Urothelium cell line (cell line): ENCODE data around the gene NPHP1.
"Not testable (repeated sequence)": the region's sequence is repeated elsewhere in the genome, so short reads cannot be mapped to it uniquely, and the experiment has no call there.

ENCODE experiments used
- DNase-seq: peaks from one replicate; pipeline ENCODE4 v3.0.0; 2011; ENCODE audit warnings: low spot score, mixed read lengths
- FAIRE-seq: peaks from 2 replicates; lab custom pipeline; 2011; peaks lifted over from hg19 to GRCh38; lab: Jason Lieb, UNC

NPHP1 gene

DNA sequence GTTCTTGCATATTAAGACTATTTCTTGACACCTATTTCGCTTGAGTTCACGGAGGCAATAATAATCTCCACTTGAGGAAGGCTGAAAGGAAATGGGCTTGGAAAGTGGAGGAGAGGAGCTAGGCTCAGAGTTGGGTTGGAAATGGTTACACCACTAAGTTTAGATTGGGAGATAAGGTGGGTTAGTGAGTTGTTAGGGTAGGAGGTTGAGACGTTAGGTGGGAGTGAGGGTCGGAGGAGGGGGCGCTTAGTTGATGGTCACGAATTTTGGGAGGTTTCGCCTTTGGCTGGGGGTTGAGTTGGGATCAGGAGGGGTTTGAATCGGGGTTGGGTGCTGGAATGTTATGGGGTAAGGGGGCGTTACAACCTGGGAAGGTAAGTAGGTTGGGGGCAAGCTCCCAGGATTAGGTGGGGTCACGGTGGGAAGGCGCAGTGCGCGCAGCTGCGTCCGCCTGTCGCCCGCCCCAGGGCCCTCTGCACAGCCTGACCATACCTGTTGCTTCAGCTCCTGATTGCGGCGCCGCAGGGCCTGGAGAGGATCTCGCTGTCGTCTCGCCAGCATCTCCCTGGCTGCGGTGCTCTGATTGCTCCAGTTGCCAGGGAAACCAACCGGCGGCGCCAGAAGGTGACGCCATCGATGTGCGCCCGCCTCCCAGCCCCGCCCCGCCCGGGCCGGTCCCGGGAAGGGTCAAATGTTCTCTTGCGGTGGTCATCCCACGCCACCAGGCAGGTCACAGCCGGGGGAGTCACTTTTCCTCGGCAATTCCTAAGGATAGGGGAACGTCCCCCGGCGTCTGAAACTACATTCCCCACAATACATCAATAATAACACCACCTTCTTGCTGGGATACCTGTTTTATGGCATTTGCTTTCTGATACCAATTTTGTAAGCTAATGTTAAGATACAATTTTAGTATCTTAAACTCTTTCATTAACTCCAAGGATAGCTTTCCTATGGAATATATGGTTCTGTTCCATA lies at the start of gene NPHP1:
Gene NPHP1, minus strand, starts transcription at position 606 of the 978 bp plus-strand sequence. Its CDS starts 45 bp downstream, at position 561.
- peak; percentile 97 for DNase-seq
- FAIRE-seq, result peak; percentile 84

DNA sequence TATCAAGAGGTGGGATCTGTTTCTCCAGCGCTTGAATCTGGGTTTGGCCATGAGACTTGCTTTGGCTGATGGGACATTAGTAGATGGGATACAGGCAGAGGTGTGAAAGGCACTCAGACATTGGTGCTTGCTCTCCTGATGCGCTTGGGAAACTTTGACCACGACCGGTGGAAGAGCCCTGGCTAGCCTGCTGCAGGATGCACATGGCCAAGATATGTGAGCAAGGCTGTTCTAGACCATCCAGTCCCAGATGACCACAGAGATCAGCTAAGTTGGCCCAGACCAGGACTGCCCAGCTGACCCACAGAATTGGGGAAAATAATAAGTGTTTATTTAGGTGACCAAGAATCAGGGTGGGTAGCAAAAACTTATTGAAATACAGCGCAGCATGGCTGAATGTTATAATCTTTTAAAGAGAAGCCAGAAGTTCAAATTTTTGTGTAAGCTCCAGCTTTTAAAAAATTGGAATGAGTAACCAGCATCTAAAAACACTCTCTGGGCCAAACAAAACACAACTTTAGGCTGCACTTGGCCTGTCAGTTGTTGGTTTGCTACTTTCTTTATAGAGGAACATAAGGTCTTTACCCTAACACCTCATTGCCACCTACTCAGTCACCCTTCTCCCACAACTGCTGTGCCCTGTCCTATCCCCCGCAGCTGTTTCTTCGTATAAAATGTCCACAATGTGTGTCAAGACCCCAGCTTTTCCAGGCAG lies 43.4 kb upstream of the NPHP1 start:
- FAIRE-seq, result not testable (repeated sequence)

DNA sequence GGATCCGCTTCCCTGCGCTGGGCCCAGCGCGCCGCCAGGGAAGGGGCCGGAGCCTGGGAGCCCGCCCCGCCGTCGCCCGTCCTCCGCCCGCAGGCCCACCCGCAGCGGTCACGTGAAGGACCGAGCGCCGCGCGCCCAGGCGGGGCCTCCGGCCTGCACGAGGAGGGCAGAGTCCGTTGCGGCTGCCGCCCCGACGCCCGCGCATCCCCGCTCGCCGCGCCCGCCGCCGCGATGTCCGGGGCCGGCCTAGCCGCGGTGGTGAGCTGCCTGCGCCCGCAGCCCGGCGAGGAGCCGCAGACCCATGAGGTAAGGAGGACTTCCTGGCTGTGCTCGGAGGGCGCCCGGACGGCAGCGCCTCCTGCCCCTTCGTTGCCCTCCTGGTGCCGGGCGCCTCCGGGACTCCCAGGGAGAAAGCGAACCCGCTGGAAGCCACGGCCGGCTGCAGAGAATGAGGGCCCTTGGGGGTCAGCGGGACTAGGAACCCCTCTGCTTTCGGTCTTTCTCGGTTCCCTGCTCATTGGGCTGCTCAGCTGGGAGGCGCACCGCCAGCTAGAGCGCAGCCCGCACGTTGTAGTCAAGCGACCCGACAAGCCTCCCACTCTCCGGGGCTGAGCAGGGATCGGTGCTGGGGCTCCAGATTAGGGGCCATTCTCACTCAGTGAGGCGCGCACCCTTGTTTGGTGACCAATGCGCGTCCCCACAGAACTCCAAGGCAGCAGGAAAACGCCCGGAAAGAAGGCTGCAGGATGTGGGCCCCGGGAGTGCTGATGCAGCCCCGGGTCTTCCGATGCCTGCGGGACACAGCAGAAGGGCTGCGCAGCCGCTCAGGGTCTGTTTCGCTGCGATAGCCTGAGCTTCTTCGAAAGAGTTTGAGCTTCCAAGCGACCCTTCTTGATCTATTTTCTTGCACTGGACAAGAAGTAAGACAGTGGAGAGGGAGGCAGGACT lies 40.9 kb upstream of the NPHP1 start:
- not testable (repeated sequence) for FAIRE-seq, DNase-seq

More for the DNA sequence above, 43.4 kb upstream of the NPHP1 start:
- not testable (repeated sequence) for DNase-seq

DNA sequence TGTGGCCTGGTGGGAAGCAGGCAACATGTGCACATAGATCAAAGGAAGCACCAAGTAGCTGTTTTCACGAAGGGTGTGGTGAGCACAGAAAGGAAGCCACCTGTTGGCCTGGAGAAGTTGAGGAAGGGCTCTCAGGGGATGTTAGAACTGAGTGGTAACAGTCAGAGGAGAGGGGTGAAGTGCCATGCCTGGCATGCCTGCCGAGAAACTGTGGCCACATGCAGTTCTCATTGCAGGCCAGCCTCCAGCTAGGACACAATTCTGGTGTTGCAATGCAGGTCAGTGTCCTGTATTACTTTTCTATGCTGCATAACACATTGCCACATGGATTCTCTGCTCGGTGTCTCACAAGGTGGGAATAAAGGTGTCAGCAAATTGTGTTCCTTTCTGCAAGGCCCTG lies 38.5 kb upstream of the NPHP1 start:
- FAIRE-seq, DNase-seq: not testable (repeated sequence)

DNA sequence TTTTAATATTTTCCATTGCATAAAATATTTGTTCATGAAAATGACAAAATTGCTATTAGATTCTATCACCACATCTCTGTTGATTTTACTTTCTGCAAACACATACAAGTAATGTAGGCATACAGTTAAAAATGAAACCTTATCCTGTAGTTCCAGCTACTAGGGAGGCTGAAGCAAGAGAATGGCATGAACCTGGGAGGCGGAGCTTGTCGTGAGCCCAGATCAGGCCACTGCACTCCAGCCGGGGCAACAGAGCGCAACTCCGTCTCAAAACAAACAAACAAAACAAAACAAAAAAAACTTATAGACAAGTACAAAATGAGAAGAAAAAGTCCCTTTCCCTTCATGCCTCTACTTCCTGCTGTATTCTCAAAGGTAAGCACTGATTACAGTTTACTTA lies 29.7 kb upstream of the NPHP1 start:
- DNase-seq, FAIRE-seq: not testable (repeated sequence)

DNA sequence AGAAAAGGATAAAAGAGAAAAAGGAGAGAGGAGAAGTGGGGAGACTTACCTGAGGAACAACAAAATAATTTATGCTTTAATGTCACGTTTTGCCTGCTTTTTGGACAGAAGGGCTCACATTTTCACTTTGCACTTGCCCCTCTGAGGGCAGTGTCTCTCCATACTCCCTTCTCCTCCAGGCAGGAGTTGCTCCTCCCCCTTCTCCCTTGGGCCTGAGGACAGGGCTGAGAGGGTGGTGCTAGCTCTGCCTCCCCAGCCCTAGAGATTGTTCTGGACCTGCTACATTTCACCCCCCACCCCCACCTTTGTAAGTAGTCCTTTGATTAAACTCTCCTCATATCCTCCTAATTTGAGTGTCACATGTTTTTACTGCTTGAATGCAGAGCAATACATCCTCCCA lies 25.1 kb upstream of the NPHP1 start:
- FAIRE-seq, DNase-seq: not testable (repeated sequence)

DNA sequence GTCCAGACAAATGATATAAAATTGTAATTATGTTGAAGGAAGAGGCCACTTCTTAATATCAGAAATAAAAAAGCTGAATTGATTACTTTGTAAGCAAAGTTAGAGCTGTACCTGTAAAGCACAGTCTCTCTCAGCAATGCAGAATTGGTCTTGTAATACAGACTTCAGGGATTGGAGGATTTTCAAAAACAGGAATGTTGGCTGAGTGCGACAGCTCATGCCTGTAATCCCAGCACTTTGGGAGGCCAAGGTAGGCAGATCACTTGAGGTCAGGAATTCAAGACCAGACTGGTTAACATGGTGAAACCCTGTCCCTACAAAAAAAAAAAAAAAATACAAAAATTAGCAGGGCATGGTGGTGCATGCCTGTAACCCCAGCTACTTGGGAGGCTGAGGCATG lies 17.8 kb upstream of the NPHP1 start:
- not testable (repeated sequence) for FAIRE-seq, DNase-seq

DNA sequence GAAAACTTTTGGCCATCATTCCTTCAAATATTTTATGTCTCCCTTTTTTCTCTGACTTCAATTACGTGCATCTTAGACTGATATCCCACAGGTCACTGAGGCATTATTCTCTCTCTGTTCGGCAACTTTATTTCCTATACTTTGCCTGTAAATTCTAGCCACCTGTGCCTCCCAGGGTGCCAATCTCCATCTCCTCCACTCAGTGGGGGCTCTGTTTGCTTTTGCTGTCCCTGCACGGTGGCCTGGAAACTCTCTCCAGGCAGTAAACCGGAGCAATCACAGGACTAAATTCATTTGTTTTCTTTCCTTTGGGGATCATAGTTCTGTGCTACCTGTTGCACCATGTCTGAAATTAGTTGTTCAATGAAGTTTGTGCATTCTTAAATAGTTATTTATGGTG lies 17.1 kb upstream of the NPHP1 start:
- peak; percentile 52 for FAIRE-seq

DNA sequence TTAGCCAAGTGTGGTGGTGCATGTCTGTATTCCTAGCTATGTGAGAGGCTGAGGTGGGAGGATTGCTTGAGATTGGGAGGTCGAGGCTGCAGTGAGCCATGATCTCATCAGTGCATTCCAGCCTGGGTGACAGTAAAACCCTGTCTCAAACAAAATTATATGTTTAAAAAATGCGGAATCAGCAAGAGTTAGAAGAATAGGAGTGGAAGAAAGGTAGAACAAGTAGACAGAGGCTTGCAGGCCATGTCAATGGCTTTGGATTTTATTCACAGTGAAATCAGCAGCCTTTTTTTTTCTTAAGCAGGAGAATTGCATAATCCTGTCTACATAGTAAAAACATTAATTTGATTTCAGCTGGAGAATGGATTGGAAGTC lies 15.4 kb upstream of the NPHP1 start:
- FAIRE-seq, result no peak
- no peak for DNase-seq

More for the DNA sequence above, 17.1 kb upstream of the NPHP1 start:
- DNase-seq, result no peak

DNA sequence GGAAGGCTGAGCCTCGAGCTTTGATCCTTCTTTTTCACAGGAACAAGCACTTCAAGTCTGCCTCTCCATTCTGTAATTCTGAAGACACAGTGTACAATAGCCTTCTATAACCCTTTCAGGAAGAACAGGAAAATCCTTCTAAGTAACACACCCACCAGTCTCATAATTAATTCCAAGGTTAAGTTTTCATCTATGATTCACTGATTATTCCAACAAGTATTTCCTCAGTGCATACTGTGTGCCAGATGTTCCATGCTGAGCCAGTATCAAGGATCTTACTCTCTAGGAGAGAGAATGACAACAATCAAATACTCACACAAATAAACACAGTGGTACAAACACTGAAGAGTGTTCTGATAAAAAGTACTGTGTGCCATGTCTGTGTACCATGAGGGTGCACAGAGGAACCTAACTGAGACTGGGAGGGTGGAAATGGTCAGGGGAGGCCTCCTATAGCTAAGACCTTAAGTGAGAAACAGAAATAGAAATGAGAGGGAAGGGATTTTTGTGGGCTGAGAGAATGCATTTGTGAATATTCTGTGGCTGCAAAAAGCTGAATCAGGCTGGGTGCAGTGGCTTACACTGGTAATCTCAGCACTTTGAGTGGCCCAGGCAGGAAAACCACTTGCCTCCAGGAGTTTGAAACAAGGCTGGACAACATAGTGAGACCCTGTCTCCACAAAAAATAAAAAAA lies 14.8 kb upstream of the NPHP1 start:
- FAIRE-seq (no peak), DNase-seq (no peak)

DNA sequence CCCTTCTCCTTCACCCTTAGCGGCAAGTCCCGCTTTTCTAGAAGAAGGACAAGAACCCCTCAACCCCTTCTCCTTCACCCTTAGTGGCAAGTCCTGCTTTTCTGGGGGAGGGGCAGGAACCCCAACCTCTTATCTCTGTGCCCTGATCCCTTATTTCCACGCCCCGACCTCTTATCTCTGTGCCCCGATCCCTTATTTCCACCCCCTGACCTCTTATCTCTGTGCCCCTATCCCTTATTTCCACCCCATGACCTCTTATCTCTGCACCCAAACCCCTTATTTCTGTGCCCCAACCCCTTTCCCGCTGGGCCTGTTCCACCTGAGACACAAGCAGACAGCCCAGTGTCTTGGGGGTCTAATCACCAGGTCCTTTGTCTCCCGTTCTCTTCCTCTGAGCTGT lies 14.1 kb upstream of the NPHP1 start:
- FAIRE-seq, DNase-seq: not testable (repeated sequence)

DNA sequence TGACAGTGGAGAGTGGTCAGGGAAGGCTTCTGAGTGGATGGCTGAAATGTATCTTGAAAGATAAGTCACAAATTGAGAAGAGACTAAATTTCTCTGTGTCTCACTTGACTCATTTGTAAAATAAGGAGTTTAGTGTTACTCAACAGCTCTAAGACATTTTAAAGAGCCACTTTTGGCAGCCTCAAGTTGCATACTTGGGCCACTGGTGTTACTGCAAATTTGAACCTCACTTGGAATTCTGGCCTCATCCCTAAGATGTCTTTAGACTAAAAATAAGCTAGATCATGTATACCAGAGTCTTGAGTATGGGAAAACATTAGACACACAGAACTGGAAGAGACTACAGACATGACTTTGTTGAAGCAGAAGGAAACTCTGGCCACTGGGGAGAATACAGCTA lies 12.0 kb upstream of the NPHP1 start:
- no peak for DNase-seq
- no peak for FAIRE-seq

DNA sequence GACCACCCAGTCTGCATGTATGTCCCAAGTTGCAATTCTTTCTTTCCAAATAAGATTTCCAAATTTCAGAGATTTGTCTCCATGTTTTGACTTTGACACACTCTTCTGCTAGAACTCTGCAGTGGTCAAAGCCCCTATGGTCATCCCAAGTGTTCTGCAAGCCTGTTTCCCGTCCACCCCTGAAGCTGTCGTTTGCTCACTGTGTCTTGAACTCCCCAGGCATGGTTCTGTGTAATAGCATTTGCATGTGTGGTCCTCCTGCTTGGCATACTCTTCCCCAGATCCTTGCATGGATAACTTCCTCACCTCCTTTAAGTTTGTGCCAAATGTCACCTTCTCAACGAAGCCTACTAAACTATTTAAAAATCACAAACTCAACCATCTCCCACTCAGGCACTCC lies 11.4 kb upstream of the NPHP1 start:
- no peak for DNase-seq
- no peak for FAIRE-seq

DNA sequence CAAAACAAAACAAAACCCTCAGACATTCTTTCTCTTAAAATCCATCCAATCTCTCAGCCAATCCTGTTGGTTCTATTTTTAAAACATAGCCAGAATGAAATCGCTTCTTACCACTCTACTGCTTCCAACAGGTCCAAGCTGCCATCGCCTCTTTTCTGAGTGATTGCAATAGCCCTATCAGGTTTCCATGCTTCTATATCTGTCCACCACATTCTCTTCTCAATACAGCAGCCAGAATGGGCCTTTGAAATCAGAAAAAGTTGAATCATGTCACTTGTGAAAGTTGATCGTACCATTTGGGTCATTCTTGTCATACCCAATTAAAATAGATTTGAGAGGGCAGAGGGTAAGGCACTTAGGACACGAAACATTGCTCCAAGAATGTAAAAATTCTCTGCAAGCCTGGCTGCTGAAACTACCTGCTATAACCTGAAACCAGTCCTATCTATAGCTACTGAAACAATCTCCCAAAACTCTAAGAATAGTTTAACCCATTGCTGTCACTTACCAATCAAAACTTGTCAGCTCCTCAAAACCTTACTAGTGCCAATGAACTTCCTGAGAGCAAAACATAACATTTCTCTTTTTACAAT lies 10.8 kb upstream of the NPHP1 start:
- FAIRE-seq (no peak), DNase-seq (no peak)

DNA sequence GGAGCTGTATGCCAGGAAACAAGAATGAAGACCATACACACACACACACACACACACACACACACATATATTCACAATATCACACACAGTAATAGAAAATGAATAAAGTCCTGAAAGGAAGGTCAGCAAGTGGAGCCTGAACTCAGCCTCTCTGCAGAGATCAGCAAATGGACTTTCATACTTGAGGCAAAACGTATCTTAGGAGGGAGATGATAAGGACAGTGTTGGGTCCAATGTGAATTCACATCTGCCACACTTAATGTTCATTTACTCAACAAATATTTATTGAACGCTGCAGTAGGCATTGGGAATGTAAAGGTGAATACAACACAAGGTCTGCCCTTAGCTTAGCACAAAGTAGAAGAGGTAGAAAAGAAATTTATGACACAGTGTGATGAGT lies 10.3 kb upstream of the NPHP1 start:
- no peak for DNase-seq
- no peak for FAIRE-seq

DNA sequence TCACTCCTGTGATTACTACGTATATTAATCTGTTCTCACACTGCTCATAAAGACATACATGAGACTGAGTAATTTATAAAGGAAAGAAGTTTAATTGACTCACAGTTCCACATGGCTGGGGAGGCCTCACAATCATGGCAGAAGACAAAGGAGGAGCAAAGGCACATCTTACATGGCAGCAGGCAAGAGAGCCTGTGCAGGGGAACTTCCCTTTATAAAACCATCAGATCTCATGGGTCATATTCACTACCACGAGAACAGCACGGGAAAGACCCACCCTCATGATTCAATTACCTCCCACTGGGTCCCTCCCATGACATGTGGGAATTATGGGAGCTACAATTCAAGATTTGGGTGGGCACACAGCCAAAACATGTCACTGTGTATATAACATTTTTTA lies 8.7 kb upstream of the NPHP1 start:
- FAIRE-seq, DNase-seq: not testable (repeated sequence)

DNA sequence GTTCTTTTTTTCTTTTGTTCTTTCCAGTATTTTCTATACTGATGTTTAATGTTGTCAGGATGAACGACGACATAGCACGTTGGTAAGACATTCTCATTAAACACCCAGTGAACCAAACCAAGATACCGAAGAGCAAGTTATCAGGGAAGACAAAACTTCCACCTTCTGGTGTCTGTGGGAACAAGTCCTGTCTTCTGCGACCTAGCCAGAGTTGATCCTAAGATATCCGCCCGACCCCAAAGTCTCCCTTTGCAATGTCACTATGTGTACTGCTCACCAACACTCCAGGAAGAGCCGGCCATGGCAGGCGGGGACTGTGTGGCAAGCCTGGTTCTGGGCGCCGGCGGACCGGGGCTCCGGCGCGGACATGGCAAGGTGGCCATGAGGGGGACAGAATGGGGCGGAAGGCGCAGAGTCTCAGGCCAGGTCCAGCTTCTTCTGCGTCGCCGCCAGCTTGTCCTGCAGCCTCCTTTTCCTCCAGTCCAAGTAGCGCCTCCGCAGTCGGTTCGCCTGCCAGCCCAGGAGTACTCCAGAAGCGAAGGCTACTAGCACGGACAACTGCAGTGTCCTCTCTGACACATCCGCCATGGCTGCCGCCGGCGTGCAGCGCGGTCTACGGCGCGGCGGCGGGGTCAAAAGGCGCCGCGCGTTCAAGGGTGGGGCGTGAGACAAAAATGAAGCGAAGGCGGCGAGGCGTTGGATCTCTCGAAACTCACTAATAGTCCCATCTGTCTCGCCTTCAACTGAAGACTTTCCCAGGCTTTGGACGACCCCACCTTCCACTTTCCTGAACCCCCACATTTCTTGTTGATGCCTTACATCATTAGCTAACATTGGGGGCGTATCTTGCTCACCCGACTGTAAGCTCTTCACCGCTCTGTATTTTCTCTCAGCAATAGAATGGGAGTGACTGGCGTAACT lies 7.4 kb upstream of the NPHP1 start, which contains the start of gene MTLN:
Gene MTLN, minus strand, starts transcription at position 610 of the 921 bp plus-strand sequence. Its CDS starts 22 bp downstream, at position 588.
- FAIRE-seq, result peak; percentile 93
- DNase-seq, result peak; percentile 90
